CD4-positive, alpha-beta T cell treated with Interleukin-4 for 1 hour (primary cell): ENCODE measurements around the gene REV3L.
"Not testable (repeated sequence)": the region's sequence is repeated elsewhere in the genome, so short reads cannot be mapped to it uniquely, and the experiment has no call there.

Experiments
- DNase-seq, 2 donors: peaks; one replicate each; pipeline ENCODE4 v3.0.0-alpha.2; 2020 to 2022

The REV3L gene, protein sequence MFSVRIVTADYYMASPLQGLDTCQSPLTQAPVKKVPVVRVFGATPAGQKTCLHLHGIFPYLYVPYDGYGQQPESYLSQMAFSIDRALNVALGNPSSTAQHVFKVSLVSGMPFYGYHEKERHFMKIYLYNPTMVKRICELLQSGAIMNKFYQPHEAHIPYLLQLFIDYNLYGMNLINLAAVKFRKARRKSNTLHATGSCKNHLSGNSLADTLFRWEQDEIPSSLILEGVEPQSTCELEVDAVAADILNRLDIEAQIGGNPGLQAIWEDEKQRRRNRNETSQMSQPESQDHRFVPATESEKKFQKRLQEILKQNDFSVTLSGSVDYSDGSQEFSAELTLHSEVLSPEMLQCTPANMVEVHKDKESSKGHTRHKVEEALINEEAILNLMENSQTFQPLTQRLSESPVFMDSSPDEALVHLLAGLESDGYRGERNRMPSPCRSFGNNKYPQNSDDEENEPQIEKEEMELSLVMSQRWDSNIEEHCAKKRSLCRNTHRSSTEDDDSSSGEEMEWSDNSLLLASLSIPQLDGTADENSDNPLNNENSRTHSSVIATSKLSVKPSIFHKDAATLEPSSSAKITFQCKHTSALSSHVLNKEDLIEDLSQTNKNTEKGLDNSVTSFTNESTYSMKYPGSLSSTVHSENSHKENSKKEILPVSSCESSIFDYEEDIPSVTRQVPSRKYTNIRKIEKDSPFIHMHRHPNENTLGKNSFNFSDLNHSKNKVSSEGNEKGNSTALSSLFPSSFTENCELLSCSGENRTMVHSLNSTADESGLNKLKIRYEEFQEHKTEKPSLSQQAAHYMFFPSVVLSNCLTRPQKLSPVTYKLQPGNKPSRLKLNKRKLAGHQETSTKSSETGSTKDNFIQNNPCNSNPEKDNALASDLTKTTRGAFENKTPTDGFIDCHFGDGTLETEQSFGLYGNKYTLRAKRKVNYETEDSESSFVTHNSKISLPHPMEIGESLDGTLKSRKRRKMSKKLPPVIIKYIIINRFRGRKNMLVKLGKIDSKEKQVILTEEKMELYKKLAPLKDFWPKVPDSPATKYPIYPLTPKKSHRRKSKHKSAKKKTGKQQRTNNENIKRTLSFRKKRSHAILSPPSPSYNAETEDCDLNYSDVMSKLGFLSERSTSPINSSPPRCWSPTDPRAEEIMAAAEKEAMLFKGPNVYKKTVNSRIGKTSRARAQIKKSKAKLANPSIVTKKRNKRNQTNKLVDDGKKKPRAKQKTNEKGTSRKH (N-terminal part only)

DNA sequence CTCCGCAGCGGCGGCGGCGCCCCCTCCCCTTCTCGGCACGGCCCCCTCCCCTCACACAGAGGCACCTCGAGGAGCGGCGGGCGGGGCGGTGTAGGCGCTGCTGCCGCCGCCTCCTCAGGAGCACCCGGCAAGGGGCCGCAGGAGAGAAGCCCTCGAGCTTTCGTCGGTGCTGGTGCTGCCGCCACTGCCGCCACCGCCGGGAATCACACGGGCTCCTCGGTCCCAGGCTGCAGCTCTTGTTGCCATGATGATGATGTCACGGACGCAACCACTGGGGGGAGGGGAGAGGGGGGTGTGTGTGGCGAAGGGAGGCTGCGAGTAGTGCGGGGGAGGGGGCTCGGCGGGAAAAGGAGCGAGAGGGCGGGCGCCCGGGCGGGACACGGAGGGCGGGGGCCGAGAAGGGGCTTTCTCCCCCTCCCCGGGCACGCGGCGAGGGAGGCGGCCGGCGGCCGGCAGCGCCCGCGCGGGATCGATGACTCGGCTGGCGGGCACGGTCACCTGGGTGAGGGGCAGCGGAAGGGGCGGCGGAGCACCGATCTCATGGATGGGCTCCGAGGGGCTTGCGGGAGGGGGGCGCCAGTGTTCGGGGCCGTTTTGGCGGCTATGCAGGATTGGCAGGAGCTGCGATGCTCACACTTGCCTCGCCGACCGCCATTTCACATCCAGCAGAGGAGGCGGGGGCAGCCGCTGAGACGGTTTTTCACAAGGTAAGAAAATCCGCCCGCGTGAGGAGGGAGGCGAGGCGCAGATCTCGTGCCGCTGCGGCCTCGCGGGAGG is at the start of gene REV3L:
TSS of gene REV3L (minus strand) at position 260 of the 777 bp plus-strand sequence. CDS start 330 bp downstream, outside the sequence.
- DNase-seq: peak; percentile 88 to 91

DNA sequence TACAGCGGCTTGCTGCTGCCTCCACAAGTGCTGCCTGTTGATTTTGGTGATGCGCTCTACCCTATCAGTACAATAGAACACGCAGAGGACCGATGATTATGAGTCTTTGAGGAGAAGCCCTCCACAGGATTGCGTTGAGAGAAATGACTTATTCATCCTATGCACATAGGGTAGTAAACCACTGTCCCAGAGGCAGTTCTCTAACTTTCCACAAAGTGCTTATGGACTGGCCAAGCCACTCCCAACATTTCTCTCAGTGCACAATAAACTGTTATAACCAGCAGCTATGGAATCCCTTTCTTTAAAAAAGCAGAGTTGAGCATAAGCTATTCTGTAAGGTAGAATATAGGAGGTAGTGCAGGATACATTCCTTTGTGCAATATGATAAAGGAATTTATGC is 48.2 kb upstream of the REV3L start:
- DNase-seq: no peak

DNA sequence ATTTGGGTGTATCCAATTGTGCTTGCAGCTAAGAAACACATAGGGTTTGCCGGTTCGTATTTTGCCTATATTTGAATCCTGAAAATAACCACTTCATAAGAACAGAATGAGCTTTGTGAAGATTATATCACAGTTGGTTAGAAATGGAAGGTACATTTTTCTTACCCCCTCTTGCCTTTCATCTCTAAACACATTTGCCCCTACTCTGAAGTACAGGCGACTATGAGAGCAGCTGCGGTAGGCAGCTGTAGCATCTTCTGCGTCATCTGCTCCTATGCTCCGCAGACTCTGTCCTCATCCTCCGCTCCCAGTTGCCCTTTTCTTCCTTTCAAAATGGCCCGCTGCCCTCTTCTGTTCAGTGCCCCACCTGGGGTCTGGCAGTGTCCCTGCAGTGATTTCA is 47.6 kb upstream of the REV3L start:
- DNase-seq: no peak

DNA sequence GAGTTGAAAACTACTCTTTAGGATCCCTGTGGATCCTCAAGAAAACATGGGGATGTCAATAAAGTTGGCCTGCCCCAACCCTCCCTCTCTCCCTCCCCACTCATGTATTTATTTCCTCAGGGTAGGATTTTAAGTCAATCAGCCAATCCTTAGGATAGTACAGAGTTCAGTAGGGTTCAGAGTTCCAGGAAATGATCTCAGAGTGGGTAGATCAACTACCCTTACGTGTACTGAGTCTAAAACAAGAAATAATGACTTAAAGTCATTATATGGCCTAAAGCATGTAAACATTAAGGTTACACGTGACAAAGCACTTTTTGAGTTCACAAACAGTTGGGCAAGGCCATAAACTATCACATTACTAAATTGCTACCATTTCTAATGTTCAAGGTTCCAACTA is 47.2 kb upstream of the REV3L start:
- no peak for DNase-seq

DNA sequence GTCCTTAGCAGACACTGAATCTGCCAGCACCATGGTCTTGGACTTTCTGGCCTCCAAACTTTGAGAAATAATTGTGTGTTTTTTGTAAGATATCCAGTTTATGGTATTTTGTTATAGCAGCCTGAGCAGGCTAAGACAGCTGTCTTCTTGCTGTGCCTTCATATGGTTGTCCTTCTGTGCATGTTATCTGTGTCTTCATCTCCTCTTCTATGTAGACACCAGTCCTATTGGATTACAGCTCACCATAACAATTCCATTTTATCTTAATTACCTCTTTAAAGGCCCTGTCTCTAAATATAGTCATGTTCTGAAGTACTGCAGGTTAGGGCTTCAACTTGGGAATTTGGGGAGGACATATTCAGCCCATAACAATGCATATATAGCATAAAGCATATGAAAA is 44.3 kb upstream of the REV3L start:
- DNase-seq: no peak

DNA sequence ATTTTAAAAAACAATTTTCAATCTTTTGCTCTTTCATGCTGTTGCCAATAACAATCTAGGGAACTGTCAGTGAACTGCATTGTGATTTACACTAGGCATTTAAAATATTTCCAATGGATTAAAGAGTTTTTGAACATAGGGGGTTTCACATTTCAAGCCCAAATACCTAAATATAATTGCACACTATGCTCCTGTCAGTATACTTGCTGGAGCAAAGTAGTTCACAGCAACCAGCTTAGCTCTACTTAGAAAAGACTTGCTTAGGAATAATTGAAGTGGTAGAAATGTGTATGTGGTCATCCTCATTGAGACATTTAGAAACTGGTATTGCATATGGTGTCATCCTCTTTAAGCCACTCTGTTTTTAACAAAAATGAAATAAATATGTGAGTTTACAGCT is 41.7 kb upstream of the REV3L start:
- no peak for DNase-seq

DNA sequence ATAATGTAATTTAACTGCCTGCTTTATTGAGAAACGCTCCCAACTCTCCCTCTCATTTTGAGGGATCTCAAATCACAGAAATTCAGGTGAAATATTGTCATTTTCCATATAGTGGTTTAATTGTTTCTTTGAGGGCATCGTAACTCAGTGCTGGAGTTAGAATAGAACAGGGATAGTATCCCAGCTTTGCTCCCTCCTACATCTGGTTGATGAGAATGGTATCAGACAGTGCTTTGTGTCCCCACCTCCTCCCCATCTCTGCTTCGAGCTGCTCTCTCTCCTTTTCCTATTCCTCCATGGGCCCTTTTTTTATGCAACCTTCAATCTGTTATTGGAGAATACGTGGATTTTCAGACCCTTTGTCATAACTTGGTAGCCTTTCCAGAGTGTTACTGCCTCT is 41.2 kb upstream of the REV3L start:
- DNase-seq: no peak

DNA sequence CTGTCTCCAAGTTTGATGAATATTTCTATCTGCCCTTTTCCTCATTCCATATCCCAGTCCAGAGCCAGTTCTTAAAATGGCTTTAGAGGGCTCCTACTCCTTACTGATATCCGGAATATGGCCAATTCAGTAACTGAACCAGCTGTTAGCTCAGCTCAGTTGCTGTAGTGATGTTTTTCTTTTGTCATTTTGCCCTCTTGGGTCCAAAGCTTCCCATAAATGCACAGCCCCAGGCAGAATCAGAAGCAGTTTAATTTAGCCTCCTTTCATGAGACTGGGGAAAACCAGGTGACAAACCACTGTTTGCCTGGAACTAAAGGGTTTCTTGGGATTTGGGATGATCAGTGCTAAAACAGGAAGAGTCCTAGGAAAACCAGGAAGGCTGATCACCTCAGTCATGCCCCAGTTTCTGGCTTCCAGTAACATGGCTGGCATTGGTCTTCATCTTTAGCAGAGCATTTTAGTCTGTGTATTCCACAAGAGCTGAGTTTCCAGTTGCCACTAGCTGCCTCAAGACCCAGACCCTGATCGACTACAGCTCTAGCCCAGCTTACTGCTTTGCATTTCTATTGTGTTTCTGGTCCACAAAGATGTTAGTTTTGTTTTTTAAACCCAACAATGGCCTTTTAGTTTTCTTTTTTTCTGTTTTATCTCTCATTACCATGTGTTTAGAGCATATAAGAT is 40.6 kb upstream of the REV3L start:
- no peak for DNase-seq

DNA sequence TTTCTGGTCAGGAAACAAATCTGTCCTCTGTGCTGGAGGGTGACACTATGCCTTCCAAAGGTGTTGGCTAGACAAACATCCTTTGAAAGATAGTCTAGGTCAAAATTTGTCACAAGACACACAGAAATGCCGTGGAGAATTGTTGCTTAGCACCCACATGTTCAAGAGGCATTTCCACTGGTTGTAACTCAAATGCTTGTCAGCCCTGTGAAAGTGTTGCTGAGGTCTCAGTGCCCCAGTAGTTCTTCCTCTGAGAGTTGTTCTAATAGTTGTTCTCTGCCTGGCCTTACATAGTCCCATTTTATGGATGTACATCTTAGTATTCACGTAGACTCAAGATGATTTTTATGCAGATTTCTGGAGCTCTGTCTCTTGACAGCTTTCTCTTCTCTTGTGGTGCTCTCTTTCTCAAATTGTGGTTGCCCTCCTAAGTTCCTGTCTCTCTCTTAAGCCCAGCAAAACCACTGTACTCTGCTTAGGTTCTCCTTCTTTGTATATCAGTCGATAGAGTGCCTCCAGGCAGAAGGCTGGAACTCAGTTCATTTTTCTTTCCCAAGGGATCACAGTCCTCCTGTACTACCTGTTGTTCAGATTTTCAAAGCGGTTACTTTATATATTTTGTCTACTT is 39.5 kb upstream of the REV3L start:
- DNase-seq: no peak

DNA sequence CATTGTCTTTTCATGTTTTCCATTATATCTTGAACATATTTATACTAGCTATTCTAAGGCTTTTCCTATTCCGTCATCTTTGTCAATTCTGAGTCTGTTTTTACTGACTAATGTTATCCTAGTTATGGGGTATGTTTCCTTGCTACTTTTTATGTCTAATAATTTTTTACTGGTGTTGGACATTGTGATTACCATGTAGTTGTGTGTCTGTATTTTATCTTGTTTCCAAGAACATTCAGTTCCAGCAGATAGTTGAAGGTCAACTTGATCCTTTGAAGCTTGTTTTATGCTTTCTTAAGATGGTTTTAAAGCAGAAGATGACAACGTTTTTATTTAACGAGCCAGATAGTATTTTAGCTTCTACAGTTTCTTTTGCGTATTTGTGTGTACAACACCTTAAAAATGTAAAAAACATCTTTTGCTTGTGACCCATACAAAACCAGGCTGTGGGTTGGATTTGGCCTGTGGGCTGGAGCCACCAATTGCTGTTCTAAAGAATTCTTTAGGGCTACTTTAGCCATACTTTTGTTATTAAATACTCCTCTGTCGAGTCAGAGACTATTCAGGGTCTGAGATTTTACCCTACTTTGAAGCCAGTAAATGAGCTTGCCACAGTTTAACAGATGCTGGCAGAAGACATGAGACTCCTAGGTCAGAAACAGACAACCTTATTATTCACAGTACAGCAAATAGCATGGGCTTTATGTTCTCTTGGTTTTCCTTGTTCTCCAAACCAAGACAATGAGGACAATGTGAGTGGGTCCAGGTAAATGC is 38.7 kb upstream of the REV3L start:
- DNase-seq: no peak

DNA sequence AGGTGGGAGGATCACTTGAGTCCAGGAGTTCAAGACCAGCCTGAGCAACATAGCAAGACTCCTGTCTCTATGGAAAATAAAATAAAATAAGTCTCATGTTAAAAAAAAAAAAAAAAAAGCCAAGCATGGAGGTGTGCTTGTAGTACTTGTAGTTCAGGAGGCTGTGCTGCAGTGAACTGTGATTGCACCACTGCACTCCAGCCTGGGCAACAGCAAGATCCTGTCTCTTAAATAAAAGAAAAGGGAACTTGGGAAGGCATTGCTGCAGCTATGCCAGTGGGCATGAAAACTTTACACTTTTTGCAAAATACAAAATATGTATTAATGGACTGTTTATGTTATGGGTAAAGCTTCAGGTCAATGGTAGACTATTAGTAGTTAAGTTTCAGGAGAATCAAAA is 37.5 kb upstream of the REV3L start:
- DNase-seq: no peak

DNA sequence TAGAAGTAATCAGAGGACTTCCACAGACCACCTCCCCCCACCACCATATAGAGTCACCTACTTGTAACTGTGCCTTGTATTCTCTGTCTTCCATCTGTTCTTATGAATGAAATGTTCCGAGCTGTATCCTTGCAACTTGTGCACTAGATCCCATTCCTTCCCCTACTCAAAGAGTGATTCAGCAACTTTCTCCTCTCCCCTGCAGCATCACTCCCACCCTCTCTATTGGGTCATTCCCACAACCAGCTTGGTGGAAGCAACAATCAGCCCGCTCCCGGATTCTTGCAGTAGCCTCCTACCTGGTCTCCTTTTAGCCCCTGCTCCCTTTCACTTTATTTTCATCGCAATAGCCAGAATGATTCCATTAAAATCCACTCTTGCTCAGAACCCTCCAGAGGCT is 34.9 kb upstream of the REV3L start:
- no peak for DNase-seq

DNA sequence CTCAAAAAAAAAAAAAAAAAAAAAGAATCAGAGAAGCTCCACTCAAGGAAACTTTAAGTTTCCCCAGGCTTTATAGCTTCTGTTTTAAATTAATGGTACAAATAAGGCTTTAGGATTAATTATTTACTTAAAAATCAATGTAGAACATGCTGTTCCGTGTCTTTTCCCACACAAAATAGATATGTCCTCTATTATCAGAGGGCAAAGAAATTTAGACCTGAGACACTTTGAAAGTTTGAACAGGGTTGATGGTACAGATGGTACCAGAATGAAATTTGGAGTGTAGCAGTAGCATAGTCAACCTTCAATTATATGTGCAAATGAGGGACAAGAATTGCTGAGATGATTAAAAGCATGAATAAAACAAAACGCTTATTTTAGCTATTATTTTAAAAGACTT is 32.2 kb upstream of the REV3L start:
- DNase-seq: no peak

DNA sequence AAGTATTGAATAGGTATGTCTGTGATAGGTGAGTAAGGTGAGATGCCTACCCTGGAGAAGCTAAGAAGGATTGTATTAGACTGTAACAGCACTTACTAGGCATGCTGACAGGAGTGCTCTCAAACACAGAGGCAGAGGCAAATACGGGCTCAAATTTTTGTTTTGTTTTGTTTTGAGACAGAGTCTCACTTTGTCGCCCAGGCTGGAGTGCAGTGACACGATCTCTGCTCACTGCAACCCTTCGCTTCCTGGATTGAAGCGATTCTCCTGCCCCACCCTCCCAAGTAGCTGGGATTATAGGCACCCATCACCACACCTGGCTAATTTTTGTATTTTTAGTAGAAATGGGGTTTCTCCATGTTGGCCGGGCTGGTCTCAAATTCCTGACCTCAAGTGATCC is 31.5 kb upstream of the REV3L start:
- not testable (repeated sequence) for DNase-seq

DNA sequence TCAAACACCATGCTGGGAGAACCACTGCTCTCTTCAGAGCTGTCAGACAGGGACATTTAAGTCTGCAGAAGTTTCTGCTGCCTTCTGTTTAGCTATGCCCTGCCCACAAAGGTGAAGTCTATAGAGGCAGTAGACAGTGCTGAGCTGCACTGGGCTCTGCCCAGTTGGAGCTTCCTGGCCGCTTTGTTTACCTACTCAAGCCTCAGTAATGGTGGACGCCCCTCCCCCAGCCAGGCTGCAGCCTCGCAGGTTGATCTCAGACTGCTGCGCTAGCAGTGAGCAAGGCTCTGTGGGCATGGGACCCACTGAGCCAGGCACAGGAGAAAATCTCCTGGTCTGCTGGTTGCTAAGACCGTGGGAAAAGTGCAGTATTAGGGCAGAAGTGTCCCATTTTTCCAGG is 24.2 kb upstream of the REV3L start:
- not testable (repeated sequence) for DNase-seq

DNA sequence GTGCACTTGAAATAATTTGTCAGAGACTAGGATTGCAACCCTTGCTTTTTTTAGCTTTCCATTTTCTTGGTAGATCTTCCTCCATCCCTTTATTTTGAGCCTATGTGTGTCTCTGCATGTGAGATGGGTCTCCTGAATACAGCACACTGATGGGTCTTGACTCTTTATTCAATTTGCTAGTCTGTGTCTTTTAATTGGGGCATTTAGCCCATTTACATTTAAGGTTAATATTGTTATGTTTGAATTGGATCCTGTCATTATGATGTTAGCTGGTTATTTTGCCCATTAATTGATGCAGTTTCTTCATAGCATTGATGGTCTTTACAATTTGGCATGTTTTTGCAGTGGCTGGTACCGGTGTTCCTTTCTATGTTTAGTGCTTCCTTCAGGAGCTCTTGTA is 22.5 kb upstream of the REV3L start:
- not testable (repeated sequence) for DNase-seq

DNA sequence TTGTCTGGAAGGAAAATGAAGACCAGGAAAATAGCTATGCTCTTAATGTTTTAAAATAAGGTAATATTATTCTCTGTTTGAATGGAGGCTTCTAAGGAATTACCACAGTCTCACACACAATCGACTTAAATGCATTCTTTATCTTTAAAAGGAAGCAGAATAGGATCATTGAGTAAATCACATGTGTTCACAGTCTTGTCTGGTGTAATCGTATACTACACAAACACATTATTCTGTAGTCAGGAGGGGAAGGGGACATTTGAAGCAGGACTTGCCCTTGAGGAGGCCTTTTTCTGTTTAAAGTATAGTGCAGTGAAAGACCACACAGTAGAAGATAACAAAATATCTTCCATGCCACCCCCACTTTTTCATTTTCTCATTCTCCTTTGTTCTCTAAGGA is 20.6 kb upstream of the REV3L start:
- no peak for DNase-seq

DNA sequence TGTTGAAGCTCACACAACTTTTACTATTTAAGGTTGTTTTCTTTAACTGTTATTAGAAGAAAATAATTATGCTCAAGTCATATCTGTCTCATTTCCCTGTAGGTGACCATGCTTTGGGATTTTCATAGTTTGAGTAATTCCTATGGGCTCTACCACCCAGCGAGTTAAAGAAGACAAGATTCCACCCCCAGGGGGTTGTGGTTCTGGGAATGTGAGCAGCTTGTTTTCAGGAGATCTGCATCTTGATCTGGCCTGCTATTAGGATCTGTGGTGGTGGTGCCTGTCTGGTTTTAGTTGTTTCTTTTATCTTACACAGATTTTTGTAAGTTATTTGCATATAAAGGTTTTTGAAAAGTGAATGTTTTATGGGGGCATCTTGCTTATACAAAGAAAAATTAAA is 20.2 kb upstream of the REV3L start:
- no peak for DNase-seq

DNA sequence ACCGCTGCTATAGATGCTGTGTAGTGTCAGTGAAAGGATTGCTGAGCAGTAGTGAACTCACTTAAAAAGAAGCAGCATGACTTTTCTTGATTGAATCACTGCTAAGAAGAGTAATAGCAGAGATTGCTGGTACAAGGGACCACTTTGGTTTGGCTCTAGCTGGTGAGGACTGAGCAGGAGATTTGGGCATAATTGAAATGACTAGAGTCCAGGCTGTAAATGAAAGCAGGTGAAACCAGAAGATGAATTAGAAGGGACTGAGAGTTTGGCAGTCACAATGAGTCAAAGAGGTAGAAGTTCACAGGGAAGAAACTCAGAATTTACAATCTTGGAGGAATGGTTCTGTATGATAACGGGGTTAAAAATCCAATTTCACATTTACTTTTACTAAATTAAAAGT is 19.1 kb upstream of the REV3L start:
- no peak for DNase-seq

DNA sequence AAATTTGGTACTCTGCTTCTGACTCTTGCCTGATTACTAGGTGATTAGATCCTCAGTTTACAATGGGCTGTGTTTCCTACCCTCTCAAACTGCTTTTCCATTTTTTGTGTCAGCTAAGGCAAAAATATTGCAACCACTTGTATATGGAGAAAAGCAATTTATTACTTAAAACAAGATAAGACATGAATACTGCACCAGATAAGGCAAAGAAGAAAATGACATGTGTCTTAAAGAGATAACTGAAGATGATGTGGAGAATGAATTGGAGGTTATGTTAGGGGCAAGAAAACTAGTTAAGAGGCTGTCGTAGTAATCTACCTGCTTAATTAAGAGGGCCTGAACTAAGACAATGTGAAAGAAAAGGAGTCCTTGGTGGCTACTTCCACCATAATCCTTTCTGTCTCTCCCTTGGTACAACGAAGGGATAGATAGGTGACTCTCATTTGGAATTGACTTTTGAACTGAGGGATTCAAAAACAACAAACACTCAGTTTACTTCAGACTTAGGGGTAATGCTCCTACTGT is 16.3 kb upstream of the REV3L start:
- no peak for DNase-seq
